KMS-11 (cell line): ENCODE results near the gene ABCA9.

Experiments
- H2AFZ ChIP-seq: fragments of 200-600 bp; sonication (generic); 2 replicates; pipeline ENCODE4 v1.6.1; 2016; ENCODE audit warnings: antibody characterized with exemption, mixed run types, low read depth
- H3K27ac ChIP-seq: fragments of 200-600 bp; sonication (generic); 2 replicates; pipeline ENCODE4 v1.6.1; 2016; ENCODE audit warnings: mild to moderate bottlenecking, mixed run types
- H3K27me3 ChIP-seq: fragments of 200-600 bp; sonication (generic); 2 replicates; pipeline ENCODE4 v1.6.1; 2017; ENCODE audit warnings: mild to moderate bottlenecking, low read depth, mixed run types, moderate library complexity; ENCODE audit not compliant: insufficient read depth
- H3K36me3 ChIP-seq: fragments of 200-600 bp; sonication (generic); 2 replicates; pipeline ENCODE4 v1.6.1; 2017; ENCODE audit warnings: mild to moderate bottlenecking, mixed run types; ENCODE audit not compliant: insufficient read depth
- H3K4me1 ChIP-seq: fragments of 200-600 bp; sonication (generic); 2 replicates; pipeline ENCODE4 v1.6.1; 2016; ENCODE audit warnings: mild to moderate bottlenecking, low read depth, mixed run types; ENCODE audit not compliant: poor library complexity, severe bottlenecking
- H3K4me2 ChIP-seq: fragments of 200-600 bp; sonication (generic); 2 replicates; pipeline ENCODE4 v1.7.0; 2016; ENCODE audit warnings: mild to moderate bottlenecking, mixed run types
- H3K4me3 ChIP-seq: fragments of 200-600 bp; sonication (generic); IDR thresholded peaks from 2 replicates; pipeline ENCODE4 v1.6.1; 2017; ENCODE audit warnings: low read depth, low read length, mixed read lengths; ENCODE audit not compliant: insufficient read depth
- H3K79me2 ChIP-seq: fragments of 200-600 bp; sonication (generic); 2 replicates; pipeline ENCODE4 v1.6.1; 2016; ENCODE audit warnings: low read depth, mixed run types; ENCODE audit not compliant: insufficient read depth
- H3K9ac ChIP-seq: fragments of 200-600 bp; sonication (generic); 2 replicates; pipeline ENCODE4 v1.6.1; 2016; ENCODE audit warnings: mild to moderate bottlenecking, mixed run types
- H4K20me1 ChIP-seq: fragments of 200-600 bp; sonication (generic); 2 replicates; pipeline ENCODE4 v1.6.1; 2016; ENCODE audit warnings: mild to moderate bottlenecking, mixed run types; ENCODE audit not compliant: insufficient read depth
- CTCF ChIP-seq: fragments of 200-600 bp; sonication (generic); conservative IDR thresholded peaks from 2 replicates; pipeline ENCODE4 v1.6.1; 2017; ENCODE audit warnings: low read depth, mild to moderate bottlenecking, antibody characterized with exemption, low read length, moderate library complexity, mixed read lengths

ABCA9 gene

GRCh38 chr17:68942389-68942788, 118.3 kb downstream of the ABCA9 start:
- Histone ChIP-seq H3K9ac (no peak overlapping the region), H3K36me3 (no peaks in the 10 kb centered on the region), H3K4me3 (no peak overlapping the region), H3K79me2 (no peaks in the 10 kb centered on the region), H3K4me2 (no peak overlapping the region), H3K27me3 (no peaks in the 10 kb centered on the region), H4K20me1 (no peaks in the 10 kb centered on the region), H3K4me1 (no peaks in the 10 kb centered on the region), H3K27ac (no peak overlapping the region), H2AFZ (no peak overlapping the region)
- no peak for TF ChIP-seq CTCF

- Histone ChIP-seq H4K20me1 (no peaks in the 10 kb centered on the region), H3K27me3 (no peaks in the 10 kb centered on the region), H3K27ac (no peak overlapping the region), H3K4me1 (no peaks in the 10 kb centered on the region), H2AFZ (no peak overlapping the region), H3K4me2 (no peak overlapping the region), H3K36me3 (no peaks in the 10 kb centered on the region), H3K9ac (no peak overlapping the region), H3K79me2 (no peaks in the 10 kb centered on the region), H3K4me3 (no peak overlapping the region)
- TF ChIP-seq CTCF: no peak
Measured at GRCh38 chr17:68941761-68942160, 119.0 kb downstream of the ABCA9 start.

- no peak for TF ChIP-seq CTCF
Measured at GRCh38 chr17:68939195-68939594, 121.5 kb downstream of the ABCA9 start.

GRCh38 chr17:68937890-68938514, 122.7 kb downstream of the ABCA9 start:
- no peak overlapping the region for H3K27ac ChIP-seq
- TF ChIP-seq CTCF: no peak
- no peaks in the 10 kb centered on the region for H4K20me1 ChIP-seq
- H3K4me1 ChIP-seq: no peaks in the 10 kb centered on the region
- no peaks in the 10 kb centered on the region; the same call in 1 of the 2 replicates for H3K36me3 ChIP-seq
- no peaks in the 10 kb centered on the region for H3K79me2 ChIP-seq
- no peak overlapping the region for H3K4me2 ChIP-seq
- no peak overlapping the region for H2AFZ ChIP-seq
- H3K9ac ChIP-seq: no peak overlapping the region
- H3K4me3 ChIP-seq: no peak overlapping the region
- no peaks in the 10 kb centered on the region for H3K27me3 ChIP-seq

More at GRCh38 chr17:68939195-68939594, 121.5 kb downstream of the ABCA9 start:
- Histone ChIP-seq H2AFZ (no peak overlapping the region), H3K4me3 (no peak overlapping the region), H4K20me1 (no peaks in the 10 kb centered on the region), H3K4me1 (no peaks in the 10 kb centered on the region), H3K36me3 (no peaks in the 10 kb centered on the region), H3K4me2 (no peak overlapping the region), H3K27ac (no peak overlapping the region), H3K27me3 (no peaks in the 10 kb centered on the region), H3K9ac (no peak overlapping the region), H3K79me2 (no peaks in the 10 kb centered on the region)
